Activated CD8-positive, alpha-beta memory T cell treated with anti-CD3 and anti-CD28 coated beads, Interleukin-2, amount 50 U/mL, for 24 hours (primary cell): Measurements from ENCODE around the gene SPINK6.

Source experiments
- DNase-seq: peaks from one replicate; pipeline ENCODE4 v3.0.0-alpha.2; 2020; ENCODE audit errors: extremely low read depth

Gene SPINK6

GRCh38 chr5:148224117-148224742, 21.4 kb downstream of the SPINK6 start:
- DNase-seq = no peak

DNA sequence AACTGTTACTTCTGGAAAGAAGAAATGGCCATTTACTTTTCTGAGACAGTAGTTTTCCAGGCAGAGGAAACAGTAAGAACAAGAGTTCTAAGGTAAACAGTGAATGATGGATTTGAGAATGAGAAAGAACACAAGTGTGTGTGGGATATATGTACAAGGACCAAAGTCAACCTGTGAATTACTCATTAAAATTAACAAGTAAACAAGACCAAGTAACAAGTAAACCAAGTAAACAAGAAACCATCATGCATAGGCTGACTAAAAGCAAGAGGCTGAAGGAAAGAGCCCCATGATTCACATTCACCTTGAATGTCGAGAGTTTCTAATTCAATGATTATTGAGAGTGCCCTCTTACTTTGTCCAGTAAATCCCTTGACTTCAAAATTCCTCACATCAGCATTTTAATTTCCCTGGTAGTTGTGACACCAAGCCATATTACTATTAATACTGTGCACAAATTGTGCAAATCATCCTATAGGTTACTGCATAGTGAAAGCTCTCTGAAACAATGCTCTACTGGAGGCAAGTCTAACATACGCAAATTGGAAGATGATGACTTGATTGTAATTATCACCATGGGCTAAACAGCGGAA, 25.6 kb downstream of the SPINK6 start:
- no peak for DNase-seq

DNA sequence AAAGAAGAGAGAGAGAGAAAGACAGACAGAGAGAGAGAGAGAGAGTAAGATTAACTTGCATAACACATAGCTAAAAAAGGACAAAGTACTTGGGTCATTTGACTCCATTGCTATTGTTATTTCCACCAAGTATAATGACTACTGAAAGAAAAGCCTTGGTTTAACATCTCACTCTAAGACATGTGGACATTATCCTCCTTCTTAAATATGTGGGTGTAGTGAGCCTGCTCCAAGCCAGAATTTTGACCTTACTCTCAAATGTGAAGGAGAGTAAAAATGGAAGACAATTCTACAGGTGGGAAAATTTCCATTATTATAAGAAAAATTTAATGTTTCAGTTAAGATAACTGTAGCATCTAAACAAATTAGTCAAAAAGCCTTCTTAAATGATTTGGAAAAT, 27.0 kb downstream of the SPINK6 start:
- DNase-seq = no peak

DNA sequence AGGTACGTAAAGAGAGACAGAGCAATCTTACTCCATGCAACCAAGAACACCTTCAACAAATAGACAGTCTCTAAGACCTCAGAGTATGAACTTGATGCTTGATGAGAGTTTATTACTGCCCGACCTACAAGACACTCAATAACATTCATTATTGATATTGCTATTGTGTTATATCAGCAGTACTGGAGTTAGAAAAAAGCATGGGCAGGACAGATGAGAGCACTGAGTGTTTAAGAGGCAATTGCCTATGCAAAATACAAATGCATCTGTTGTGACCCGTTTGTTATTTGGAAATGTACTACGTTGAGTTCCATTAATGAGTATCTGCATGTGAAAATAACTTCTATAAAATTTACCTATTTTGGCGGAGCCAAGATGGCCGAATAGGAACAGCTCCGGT, 27.4 kb downstream of the SPINK6 start:
- no peak for DNase-seq

GRCh38 chr5:148237785-148238417, 35.1 kb downstream of the SPINK6 start:
- no peak for DNase-seq

GRCh38 chr5:148238418-148238794, 35.6 kb downstream of the SPINK6 start, which contains the start of gene MARCOL:
Gene MARCOL, plus strand, starts transcription at chr5:148238525. Its CDS starts 73 bp downstream, at chr5:148238598.
- DNase-seq = no peak

DNA sequence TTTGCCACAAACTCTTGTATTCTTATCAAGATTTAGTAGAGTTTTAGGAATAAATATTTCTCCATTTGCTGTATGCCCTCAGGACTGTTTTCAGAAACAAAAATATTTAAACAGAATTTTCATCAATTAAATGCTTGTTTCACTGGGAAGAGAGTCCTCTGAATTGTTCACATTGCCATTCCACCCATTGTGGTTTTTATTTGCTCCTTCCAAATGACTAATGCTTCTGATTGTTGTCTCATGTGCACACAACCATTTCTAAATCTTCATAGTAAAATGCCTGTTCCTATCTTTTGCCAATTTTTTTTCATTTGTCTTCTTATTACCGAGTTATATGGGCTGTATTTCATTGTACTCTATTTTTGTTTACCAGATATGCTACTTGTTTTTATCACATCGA, 46.1 kb downstream of the SPINK6 start:
- no peak for DNase-seq

DNA sequence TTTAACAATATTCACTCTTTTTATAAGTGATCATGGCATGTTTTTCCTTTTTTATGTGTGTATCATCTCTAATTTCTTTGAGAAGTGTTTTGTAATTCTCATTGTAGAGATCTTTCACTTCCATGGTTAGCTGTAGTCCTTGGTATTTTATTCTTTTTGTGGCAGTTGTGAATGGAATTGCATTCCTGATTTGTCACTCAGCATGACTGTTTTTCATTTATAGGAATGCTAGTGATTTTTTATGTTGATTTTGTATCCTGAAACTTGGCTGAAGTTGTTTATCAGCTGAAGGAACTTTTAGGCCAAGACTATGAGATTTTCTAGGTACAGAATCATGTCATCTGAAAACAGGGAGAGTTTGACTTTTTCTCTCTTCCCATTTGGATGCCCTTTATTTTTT, 52.6 kb downstream of the SPINK6 start:
- DNase-seq = no peak

DNA sequence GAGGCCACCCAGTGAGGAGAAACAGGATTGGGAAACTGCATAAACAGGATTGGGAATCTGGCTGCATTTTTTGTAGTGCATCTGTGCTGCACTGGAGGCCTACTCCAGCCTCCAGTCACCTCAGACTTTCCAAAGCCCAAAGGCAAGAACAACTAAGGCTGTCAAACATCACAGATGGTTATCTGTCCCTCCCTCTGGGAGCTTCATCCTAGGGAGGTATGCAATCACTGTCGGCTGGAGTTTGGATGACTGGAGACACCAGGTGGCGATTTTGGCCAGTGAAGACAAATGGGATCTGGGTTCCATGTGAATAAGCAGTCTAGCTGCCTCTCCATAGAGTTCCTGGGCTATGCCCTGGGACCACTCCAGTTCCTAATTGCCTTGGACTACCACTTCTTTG, 56.4 kb downstream of the SPINK6 start:
- DNase-seq = no peak

- DNase-seq = no peak
These were observed 58.4 kb downstream of the SPINK6 start for GRCh38 chr5:148261221-148261620.
